ENCODE measurements around the gene GPX3. TPM values are rescaled to one million over a fixed set of nuclear protein-coding genes. Genes with fewer than 3 reads are reported as not detected.

Gene GPX3
- total and polyA plus RNA-seq, 2 donors (not counting 3 experiments of a cell fraction or from before 2014, with no cell fraction given) = 5.1 to 17.1 TPM

DNA sequence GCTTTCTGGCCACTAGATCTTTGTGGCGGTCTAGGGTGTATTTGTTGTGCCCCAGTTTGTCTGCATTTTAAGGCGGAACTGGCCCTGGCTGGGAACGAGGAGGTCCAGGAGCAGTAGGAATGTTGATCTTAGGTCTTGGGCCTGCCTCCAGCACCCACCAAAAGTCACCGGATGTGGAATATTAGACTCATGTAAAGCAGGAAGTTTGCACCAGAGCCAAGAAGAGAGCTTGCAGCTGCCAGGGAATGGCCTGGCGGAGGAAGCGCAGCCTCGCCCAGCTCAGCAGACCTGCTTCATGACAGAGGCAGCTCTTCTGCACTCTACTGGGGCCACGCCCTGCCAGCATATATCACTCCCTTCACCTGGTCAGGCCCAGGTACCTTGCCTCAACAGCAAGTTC, 3.3 kb downstream of the GPX3 start:
- CTCF ChIA-PET = interaction anchor here (0.8 to 4.2 kb wide), 6 partner anchors 12 to 92 kb away, joined by 3 to 21 read pairs (median 5); no protein-coding TSS in a partner anchor
- TF ChIP-seq EZH2 (IDR thresholded peaks at IDR 0.05; ENCODE audit: borderline replicate concordance, low read depth, low read length, severe bottlenecking) = no peak
- peak; percentile 36 for TF ChIP-seq POLR2AphosphoS5 (IDR thresholded peaks at IDR 0.05; ENCODE audit: insufficient read depth, low read depth, low read length)
- H2AFZ ChIP-seq (ENCODE audit: low read depth, low read length) = no peak overlapping the region
- H3K27ac ChIP-seq (ENCODE audit: insufficient read depth, low read depth, low read length) = peak overlapping the region; percentile 2
- H3K9ac ChIP-seq (replicated peaks; ENCODE audit: extremely low read depth, insufficient read depth, low read length) = no peak overlapping the region
- intact Hi-C loops (cut with micrococcal nuclease) = loop anchor here (1.0 kb wide), 1 partner anchor 15 kb away; no protein-coding TSS in a partner anchor
- H3K9me1 ChIP-seq (replicated peaks; ENCODE audit: control insufficient read depth, extremely low read depth, insufficient read depth, low read length) = no peaks in the 10 kb centered on the region
- H3K36me3 ChIP-seq (ENCODE audit: control insufficient read depth in 2 of 2, extremely low read depth in 1 of 2, insufficient read depth in 2 of 2, low read length in 2 of 2) = peaks cover 0 to 8% of the 10 kb centered on the region in 2 experiments
- H3K27me3 ChIP-seq (ENCODE audit: control insufficient read depth in 2 of 2, insufficient read depth in 2 of 2, low read length in 2 of 2) = peaks cover 0 to 6% of the 10 kb centered on the region in 2 experiments
- no peak overlapping the region for H3K4me2 ChIP-seq (ENCODE audit: insufficient read depth, low read length)
- H3K79me2 ChIP-seq (ENCODE audit: control insufficient read depth, insufficient read depth, low read length) = no peaks in the 10 kb centered on the region
- no TSS peak for BruUV-seq (replicated peaks)
- DNase-seq (ENCODE audit: low read depth, low spot score) (peak; percentile 81), FAIRE-seq (peak; percentile 92)
- dilution Hi-C loops (cut with MboI; ENCODE audit: extremely low pct_ligation_motif_present, low sequenced_read_pairs) = no loop called here
- POLR2A ChIA-PET = no interaction called here
- H3K4me3 ChIP-seq (replicated peaks in 1 of 3; ENCODE audit: insufficient read depth in 1 of 3, low read depth in 1 of 3, low read length in 3 of 3) = no peak overlapping the region
- H3K9me3 ChIP-seq (replicated peaks; ENCODE audit: control insufficient read depth, insufficient read depth, low read length) = no peaks in the 10 kb centered on the region
- peaks cover 24% of the 10 kb centered on the region for H3K4me1 ChIP-seq (ENCODE audit: control insufficient read depth, extremely low read depth, insufficient read depth, low read length)
- H4K20me1 ChIP-seq (replicated peaks; ENCODE audit: control insufficient read depth, extremely low read depth, insufficient read depth, low read length) = no peaks in the 10 kb centered on the region

- Histone ChIP-seq H3K27ac (ENCODE audit: insufficient read depth, low read depth, low read length) (no peak overlapping the region), H2AFZ (ENCODE audit: low read depth, low read length) (no peak overlapping the region), H4K20me1 (replicated peaks; ENCODE audit: control insufficient read depth, extremely low read depth, insufficient read depth, low read length) (no peaks in the 10 kb centered on the region), H3K9me1 (replicated peaks; ENCODE audit: control insufficient read depth, extremely low read depth, insufficient read depth, low read length) (no peaks in the 10 kb centered on the region), H3K4me1 (ENCODE audit: control insufficient read depth, extremely low read depth, insufficient read depth, low read length) (peaks cover 24% of the 10 kb centered on the region), H3K27me3 (ENCODE audit: control insufficient read depth in 2 of 2, insufficient read depth in 2 of 2, low read length in 2 of 2) (no peaks in the 10 kb centered on the region), H3K36me3 (ENCODE audit: control insufficient read depth in 2 of 2, extremely low read depth in 1 of 2, insufficient read depth in 2 of 2, low read length in 2 of 2) (peaks cover 0 to 8% of the 10 kb centered on the region in 2 experiments), H3K9me3 (replicated peaks; ENCODE audit: control insufficient read depth, insufficient read depth, low read length) (no peaks in the 10 kb centered on the region), H3K4me2 (ENCODE audit: insufficient read depth, low read length) (no peak overlapping the region), H3K79me2 (ENCODE audit: control insufficient read depth, insufficient read depth, low read length) (no peaks in the 10 kb centered on the region), H3K9ac (replicated peaks; ENCODE audit: extremely low read depth, insufficient read depth, low read length) (no peak overlapping the region), H3K4me3 (replicated peaks in 1 of 3; ENCODE audit: insufficient read depth in 1 of 3, low read depth in 1 of 3, low read length in 3 of 3) (no peak overlapping the region)
- FAIRE-seq (no peak), DNase-seq (ENCODE audit: low read depth, low spot score) (no peak)
- intact Hi-C loops (cut with micrococcal nuclease) (no loop called here), dilution Hi-C loops (cut with MboI; ENCODE audit: extremely low pct_ligation_motif_present, low sequenced_read_pairs) (no loop called here)
- no TSS peak for BruUV-seq (replicated peaks)
- TF ChIP-seq JUN (IDR thresholded peaks at IDR 0.05; ENCODE audit: borderline replicate concordance, insufficient read depth, insufficient read length, low read depth) = no peak
- no peak for TF ChIP-seq MYC (IDR thresholded peaks at IDR 0.05; ENCODE audit: low read depth, low read length)
- TF ChIP-seq, protein P1, sequence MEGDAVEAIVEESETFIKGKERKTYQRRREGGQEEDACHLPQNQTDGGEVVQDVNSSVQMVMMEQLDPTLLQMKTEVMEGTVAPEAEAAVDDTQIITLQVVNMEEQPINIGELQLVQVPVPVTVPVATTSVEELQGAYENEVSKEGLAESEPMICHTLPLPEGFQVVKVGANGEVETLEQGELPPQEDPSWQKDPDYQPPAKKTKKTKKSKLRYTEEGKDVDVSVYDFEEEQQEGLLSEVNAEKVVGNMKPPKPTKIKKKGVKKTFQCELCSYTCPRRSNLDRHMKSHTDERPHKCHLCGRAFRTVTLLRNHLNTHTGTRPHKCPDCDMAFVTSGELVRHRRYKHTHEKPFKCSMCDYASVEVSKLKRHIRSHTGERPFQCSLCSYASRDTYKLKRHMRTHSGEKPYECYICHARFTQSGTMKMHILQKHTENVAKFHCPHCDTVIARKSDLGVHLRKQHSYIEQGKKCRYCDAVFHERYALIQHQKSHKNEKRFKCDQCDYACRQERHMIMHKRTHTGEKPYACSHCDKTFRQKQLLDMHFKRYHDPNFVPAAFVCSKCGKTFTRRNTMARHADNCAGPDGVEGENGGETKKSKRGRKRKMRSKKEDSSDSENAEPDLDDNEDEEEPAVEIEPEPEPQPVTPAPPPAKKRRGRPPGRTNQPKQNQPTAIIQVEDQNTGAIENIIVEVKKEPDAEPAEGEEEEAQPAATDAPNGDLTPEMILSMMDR (IDR thresholded peaks at IDR 0.05; ENCODE audit: extremely low read depth in 1 of 2, insufficient read depth in 1 of 2, low read depth in 1 of 2, low read length in 2 of 2) = no peak
- no peak for TF ChIP-seq GATA2 (IDR thresholded peaks at IDR 0.05; ENCODE audit: insufficient read depth, insufficient read length, low read depth, low read length)
- TF ChIP-seq, protein P2, sequence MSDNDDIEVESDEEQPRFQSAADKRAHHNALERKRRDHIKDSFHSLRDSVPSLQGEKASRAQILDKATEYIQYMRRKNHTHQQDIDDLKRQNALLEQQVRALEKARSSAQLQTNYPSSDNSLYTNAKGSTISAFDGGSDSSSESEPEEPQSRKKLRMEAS (IDR thresholded peaks at IDR 0.05; ENCODE audit: insufficient read depth, insufficient read length) = no peak
- TF ChIP-seq POLR2AphosphoS5 (IDR thresholded peaks at IDR 0.05; ENCODE audit: insufficient read depth, low read depth, low read length) = no peak
- no peak for TF ChIP-seq EZH2 (IDR thresholded peaks at IDR 0.05; ENCODE audit: borderline replicate concordance, low read depth, low read length, severe bottlenecking)
- TF ChIP-seq POLR2A (IDR thresholded peaks at IDR 0.05; ENCODE audit: low read depth, low read length) = no peak
- TF ChIP-seq FOS (IDR thresholded peaks at IDR 0.05; ENCODE audit: borderline replicate concordance, insufficient read depth, low read length) = no peak
- CTCF ChIA-PET = interaction anchor here (0.8 to 1.9 kb wide), 6 partner anchors 11 to 90 kb away, joined by 3 to 6 read pairs (median 4); no protein-coding TSS in a partner anchor
- POLR2A ChIA-PET = no interaction called here
Observed at GRCh38 chr5:151024440-151025249, 4.3 kb downstream of the GPX3 start.

Data from endothelial cell of umbilical vein (primary cell).